Stimulated activated CD4-positive, alpha-beta T cell treated with anti-CD3 and anti-CD28 coated beads, Interleukin-4, amount 100 ng/mL, for 24 hours (primary cell): ENCODE results near the gene PTPN13.
A peak's percentile ranks its signal among the peaks of the same experiment; 100 is the strongest.
"Not testable (repeated sequence)": the region's sequence is repeated elsewhere in the genome, so short reads cannot be mapped to it uniquely, and the experiment has no call there.

ENCODE experiments used
- DNase-seq: peaks from one replicate; pipeline ENCODE4 v3.0.0-alpha.2; 2020

Gene PTPN13

GRCh38 chr4:86719149-86719548 is 125.0 kb downstream of the PTPN13 start:
- not testable (repeated sequence) for DNase-seq

- no peak for DNase-seq
These were observed 126.5 kb downstream of the PTPN13 start for GRCh38 chr4:86720508-86721068.

GRCh38 chr4:86721412-86721811 is 127.3 kb downstream of the PTPN13 start:
- no peak for DNase-seq

- DNase-seq: peak; percentile 3
These were observed 136.2 kb downstream of the PTPN13 start for GRCh38 chr4:86730310-86730709.

GRCh38 chr4:86737244-86737643 is 143.1 kb downstream of the PTPN13 start:
- no peak for DNase-seq

GRCh38 chr4:86741846-86742245 is 147.7 kb downstream of the PTPN13 start:
- no peak for DNase-seq

- no peak for DNase-seq
These were observed 150.5 kb downstream of the PTPN13 start for GRCh38 chr4:86744570-86744969.

GRCh38 chr4:86749121-86749520 is 155.0 kb downstream of the PTPN13 start:
- no peak for DNase-seq

- DNase-seq: no peak
These were observed 161.3 kb downstream of the PTPN13 start for GRCh38 chr4:86755388-86755787.

- DNase-seq: no peak
These were observed 163.4 kb downstream of the PTPN13 start for GRCh38 chr4:86757468-86757867.

GRCh38 chr4:86759298-86759697 is 165.2 kb downstream of the PTPN13 start:
- no peak for DNase-seq

- no peak for DNase-seq
These were observed 168.5 kb downstream of the PTPN13 start for GRCh38 chr4:86762649-86763048.

GRCh38 chr4:86769794-86770193 is 175.7 kb downstream of the PTPN13 start:
- DNase-seq: no peak

GRCh38 chr4:86771141-86771540 is 177.0 kb downstream of the PTPN13 start:
- no peak for DNase-seq

GRCh38 chr4:86775061-86775460 is 180.9 kb downstream of the PTPN13 start:
- DNase-seq: no peak

GRCh38 chr4:86778175-86778574 is 184.1 kb downstream of the PTPN13 start:
- no peak for DNase-seq

GRCh38 chr4:86788826-86789225 is 194.7 kb downstream of the PTPN13 start:
- DNase-seq: no peak

- no peak for DNase-seq
These were observed 197.0 kb downstream of the PTPN13 start for GRCh38 chr4:86791126-86791525.

GRCh38 chr4:86809809-86810208 is 215.7 kb downstream of the PTPN13 start:
- no peak for DNase-seq

GRCh38 chr4:86810847-86811246 is 216.7 kb downstream of the PTPN13 start:
- DNase-seq: no peak

- DNase-seq: no peak
These were observed 221.5 kb downstream of the PTPN13 start for GRCh38 chr4:86815653-86816052.

GRCh38 chr4:86816501-86817273 is 222.6 kb downstream of the PTPN13 start:
- DNase-seq: no peak

GRCh38 chr4:86818211-86818610 is 224.1 kb downstream of the PTPN13 start:
- DNase-seq: no peak

GRCh38 chr4:86818841-86819240 is 224.7 kb downstream of the PTPN13 start:
- DNase-seq: no peak

- no peak for DNase-seq
These were observed 225.4 kb downstream of the PTPN13 start for GRCh38 chr4:86819561-86819960.
